ENCODE data around the gene GPC3. TPM values are rescaled to one million over a fixed set of nuclear protein-coding genes. Genes with fewer than 3 reads are reported as not detected.

GPC3 gene
- total and polyA plus RNA-seq, 4 donors: 8.3 to 270 (median 52.4) TPM

DNA sequence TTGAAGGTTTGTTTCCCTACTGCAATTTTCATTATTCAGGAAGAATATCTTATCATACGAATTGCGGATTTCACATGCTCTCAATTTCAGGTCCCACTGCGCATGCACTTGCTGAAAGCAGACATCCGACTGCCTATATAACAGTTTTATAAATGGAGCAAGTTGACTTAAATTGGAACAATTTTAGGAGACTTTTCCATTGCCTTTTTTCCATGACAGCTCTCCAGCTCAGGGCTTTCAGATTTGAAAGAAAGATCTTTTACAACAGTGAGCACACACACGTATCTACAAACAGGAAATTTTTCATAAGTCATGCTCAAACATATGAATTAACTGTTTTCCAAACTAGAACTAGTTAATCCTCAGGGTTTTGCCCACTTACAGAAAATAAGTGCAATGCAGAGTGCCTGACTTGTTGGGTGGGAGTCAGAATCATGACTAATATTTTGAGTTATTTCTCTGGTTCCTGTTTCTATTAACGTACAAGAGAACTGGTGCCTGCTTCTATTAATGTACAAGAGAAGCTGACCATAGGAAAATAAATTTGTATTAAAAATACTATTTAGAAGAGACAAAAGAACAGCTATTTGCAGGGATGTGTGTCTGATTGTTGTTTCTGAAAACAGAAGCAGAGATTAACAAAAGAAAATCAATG lies 137.9 kb downstream of the GPC3 start:
- no peak overlapping the region for H3K27ac ChIP-seq (ENCODE audit: low read depth in 1 of 2, low read length in 1 of 2)
- peaks cover 0 to 21% (median 0%) of the 10 kb centered on the region in 5 donors for H3K4me1 ChIP-seq (ENCODE audit: control insufficient read depth in 5 of 5, insufficient read depth in 5 of 5, low read length in 5 of 5)
- H3K36me3 ChIP-seq (ENCODE audit: control insufficient read depth in 4 of 4, insufficient read depth in 4 of 4, low read length in 4 of 4): peaks cover 0 to 2% (median 0%) of the 10 kb centered on the region in 4 donors
- TF ChIP-seq, protein P1, sequence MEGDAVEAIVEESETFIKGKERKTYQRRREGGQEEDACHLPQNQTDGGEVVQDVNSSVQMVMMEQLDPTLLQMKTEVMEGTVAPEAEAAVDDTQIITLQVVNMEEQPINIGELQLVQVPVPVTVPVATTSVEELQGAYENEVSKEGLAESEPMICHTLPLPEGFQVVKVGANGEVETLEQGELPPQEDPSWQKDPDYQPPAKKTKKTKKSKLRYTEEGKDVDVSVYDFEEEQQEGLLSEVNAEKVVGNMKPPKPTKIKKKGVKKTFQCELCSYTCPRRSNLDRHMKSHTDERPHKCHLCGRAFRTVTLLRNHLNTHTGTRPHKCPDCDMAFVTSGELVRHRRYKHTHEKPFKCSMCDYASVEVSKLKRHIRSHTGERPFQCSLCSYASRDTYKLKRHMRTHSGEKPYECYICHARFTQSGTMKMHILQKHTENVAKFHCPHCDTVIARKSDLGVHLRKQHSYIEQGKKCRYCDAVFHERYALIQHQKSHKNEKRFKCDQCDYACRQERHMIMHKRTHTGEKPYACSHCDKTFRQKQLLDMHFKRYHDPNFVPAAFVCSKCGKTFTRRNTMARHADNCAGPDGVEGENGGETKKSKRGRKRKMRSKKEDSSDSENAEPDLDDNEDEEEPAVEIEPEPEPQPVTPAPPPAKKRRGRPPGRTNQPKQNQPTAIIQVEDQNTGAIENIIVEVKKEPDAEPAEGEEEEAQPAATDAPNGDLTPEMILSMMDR (IDR thresholded peaks at IDR 0.05; ENCODE audit: control extremely low read depth, extremely low read depth): no peak
- WGBS, 2 donors: 73 to 86% methylated on average over 6 of the region's 6 CpGs
- H3K9ac ChIP-seq (ENCODE audit: insufficient read depth in 1 of 2, low read length in 2 of 2): no peak overlapping the region
- H3K4me3 ChIP-seq: no peak overlapping the region
- peaks cover 0 to 22% (median 17%) of the 10 kb centered on the region in 3 donors for H3K27me3 ChIP-seq (ENCODE audit: control insufficient read depth in 3 of 3, insufficient read depth in 3 of 3, low read length in 2 of 3)
- ATAC-seq (ENCODE audit: insufficient read depth, low FRiP score): no peak
- no peaks in the 10 kb centered on the region for H3K9me3 ChIP-seq (ENCODE audit: control insufficient read depth in 4 of 4, insufficient read depth in 3 of 4, low read length in 3 of 4)
- no peak for DNase-seq

DNA sequence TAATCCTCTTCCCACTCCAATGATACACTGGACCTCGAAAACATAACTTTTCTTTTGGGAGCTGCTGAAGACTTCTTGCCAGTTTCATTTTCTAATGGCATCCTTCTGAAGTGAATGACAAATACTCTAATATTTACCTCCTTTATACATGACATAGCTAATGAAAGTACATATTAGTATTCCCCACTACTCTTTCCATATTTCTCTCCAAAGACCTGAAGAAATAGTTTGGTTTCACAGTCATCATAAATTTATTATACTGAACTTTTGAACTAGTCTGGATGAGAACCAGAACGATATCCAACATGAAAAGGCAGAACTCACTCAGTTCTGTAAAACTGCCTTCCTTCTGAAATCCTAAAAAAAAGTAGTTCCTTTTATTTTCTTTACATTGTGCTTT lies 139.1 kb downstream of the GPC3 start:
- TF ChIP-seq, protein P1 (IDR thresholded peaks at IDR 0.05; ENCODE audit: control extremely low read depth, extremely low read depth): no peak
- WGBS, 2 donors: 43 to 45% methylated on average over 2 of the region's 2 CpGs
- ATAC-seq (ENCODE audit: insufficient read depth, low FRiP score) (no peak), DNase-seq (peak in 1 of 3 donors; percentile 27)
- Histone ChIP-seq H3K9ac (ENCODE audit: insufficient read depth in 1 of 2, low read length in 2 of 2) (no peak overlapping the region), H3K4me3 (no peak overlapping the region), H3K36me3 (ENCODE audit: control insufficient read depth in 4 of 4, insufficient read depth in 4 of 4, low read length in 4 of 4) (peaks cover 0 to 2% (median 0%) of the 10 kb centered on the region in 4 donors), H3K9me3 (ENCODE audit: control insufficient read depth in 4 of 4, insufficient read depth in 3 of 4, low read length in 3 of 4) (no peaks in the 10 kb centered on the region), H3K4me1 (ENCODE audit: control insufficient read depth in 5 of 5, insufficient read depth in 5 of 5, low read length in 5 of 5) (peaks cover 0 to 13% (median 0%) of the 10 kb centered on the region in 5 donors), H3K27ac (ENCODE audit: low read depth in 1 of 2, low read length in 1 of 2) (no peak overlapping the region), H3K27me3 (ENCODE audit: control insufficient read depth in 3 of 3, insufficient read depth in 3 of 3, low read length in 2 of 3) (peaks cover 0 to 23% (median 12%) of the 10 kb centered on the region in 3 donors)

GRCh38 chrX:133840415-133840814 lies 145.0 kb downstream of the GPC3 start:
- peaks cover 0 to 22% (median 0%) of the 10 kb centered on the region in 5 donors for H3K4me1 ChIP-seq (ENCODE audit: control insufficient read depth in 5 of 5, insufficient read depth in 5 of 5, low read length in 5 of 5)
- no peaks in the 10 kb centered on the region for H3K9me3 ChIP-seq (ENCODE audit: control insufficient read depth in 4 of 4, insufficient read depth in 3 of 4, low read length in 3 of 4)
- no peak for ATAC-seq (ENCODE audit: insufficient read depth, low FRiP score)
- WGBS, 2 donors: 96 to 97% methylated on average over 2 of the region's 2 CpGs
- H3K27me3 ChIP-seq (ENCODE audit: control insufficient read depth in 3 of 3, insufficient read depth in 3 of 3, low read length in 2 of 3): peaks cover 0 to 21% (median 6%) of the 10 kb centered on the region in 3 donors
- no peak overlapping the region for H3K9ac ChIP-seq (ENCODE audit: insufficient read depth in 1 of 2, low read length in 2 of 2)
- DNase-seq: no peak
- no peak overlapping the region for H3K4me3 ChIP-seq
- TF ChIP-seq, protein P1 (IDR thresholded peaks at IDR 0.05; ENCODE audit: control extremely low read depth, extremely low read depth): no peak
- peaks cover 0 to 2% (median 0%) of the 10 kb centered on the region in 4 donors for H3K36me3 ChIP-seq (ENCODE audit: control insufficient read depth in 4 of 4, insufficient read depth in 4 of 4, low read length in 4 of 4)
- H3K27ac ChIP-seq (ENCODE audit: low read depth in 1 of 2, low read length in 1 of 2): no peak overlapping the region
